H1 (cell line): ENCODE data around the gene ZNF555. TPM values are rescaled to one million over a fixed set of nuclear protein-coding genes. Genes with fewer than 3 reads are reported as not detected.

ENCODE experiments used
- CTCF ChIA-PET: fragments of 300-600 bp; sonication (Branson Sonifier 250); formaldehyde crosslinking; loops from one replicate; lab custom pipeline; 2021; ENCODE audit not compliant: partially characterized antibody; lab: Charles Lee
- POLR2A ChIA-PET: fragments of 300-600 bp; sonication (Branson Sonifier 250); formaldehyde crosslinking; loops from one replicate; lab custom pipeline; 2021; ENCODE audit warnings: inconsistent platforms; ENCODE audit not compliant: partially characterized antibody; lab: Charles Lee
- DNase-seq, 2 experiments: peaks; one replicate each; pipeline versions ENCODE4 v3.0.0 to v3.0.0-alpha.2; 2010 to 2022; ENCODE audit warnings: low spot score in 2 of 2, low read depth in 1 of 2, mixed read lengths in 1 of 2
- FAIRE-seq: peaks from 2 replicates; lab custom pipeline; 2011; peaks lifted over from hg19 to GRCh38; lab: Jason Lieb, UNC
- H2AFZ ChIP-seq: 2 replicates; pipeline ENCODE4 v1.8.1; 2012; ENCODE audit warnings: low read length, inconsistent platforms
- H2AK5ac ChIP-seq: 2 replicates; pipeline ENCODE4 v1.6.1; 2013; ENCODE audit warnings: low read depth, low read length
- H2BK120ac ChIP-seq: replicated peaks from 2 replicates; pipeline ENCODE3; 2013; ENCODE audit warnings: low read depth, low read length, inconsistent platforms
- H2BK12ac ChIP-seq: 2 replicates; pipeline ENCODE4 v1.6.1; 2013; ENCODE audit warnings: low read depth, low read length
- H2BK15ac ChIP-seq: 2 replicates; pipeline ENCODE4 v1.6.1; 2013; ENCODE audit warnings: low read length
- H2BK20ac ChIP-seq: 2 replicates; pipeline ENCODE4 v1.6.1; 2013; ENCODE audit warnings: low read length
- H2BK5ac ChIP-seq: 2 replicates; pipeline ENCODE4 v1.6.1; 2013; ENCODE audit warnings: low read depth, low read length
- H3K14ac ChIP-seq: 2 replicates; pipeline ENCODE4 v1.6.1; 2013; ENCODE audit warnings: inconsistent platforms; ENCODE audit not compliant: insufficient read length
- H3K18ac ChIP-seq: 2 replicates; pipeline ENCODE4 v1.6.1; 2013; ENCODE audit warnings: low read length; ENCODE audit errors: extremely low read depth
- H3K23ac ChIP-seq: 2 replicates; pipeline ENCODE4 v1.6.1; 2013; ENCODE audit warnings: inconsistent platforms; ENCODE audit not compliant: insufficient read length
- H3K23me2 ChIP-seq: 2 replicates; pipeline ENCODE4 v1.6.1; 2013; ENCODE audit warnings: low read depth, low read length
- H3K27ac ChIP-seq: 2 replicates; pipeline ENCODE4 v1.6.1; 2011; ENCODE audit warnings: low read depth, low read length, inconsistent platforms
- H3K27me3 ChIP-seq, 4 experiments: replicated peaks in 1 of 4; 1 replicate in 1 of 4; 2 replicates in 3 of 4; pipeline versions ENCODE4 v1.6.1 to v1.8.1; 2011 to 2013; ENCODE audit warnings: low read length in 3 of 4, mild to moderate bottlenecking in 3 of 4, inconsistent platforms in 2 of 4, mixed read lengths in 2 of 4, moderate library complexity in 1 of 4; ENCODE audit not compliant: control insufficient read depth in 3 of 4, insufficient read depth in 3 of 4; ENCODE audit errors: extremely low read depth in 1 of 4
- H3K36me3 ChIP-seq, 4 experiments: 2 replicates each; pipeline versions ENCODE4 v1.6.1 to v1.8.1; 2011 to 2013; ENCODE audit warnings: mild to moderate bottlenecking in 4 of 4, low read length in 3 of 4, moderate library complexity in 2 of 4, control low read depth in 1 of 4, inconsistent platforms in 1 of 4; ENCODE audit not compliant: insufficient read depth in 4 of 4, control insufficient read depth in 2 of 4
- H3K4ac ChIP-seq: replicated peaks from 2 replicates; pipeline ENCODE3; 2013; ENCODE audit warnings: low read length, low read depth, mixed read lengths, inconsistent platforms; ENCODE audit not compliant: insufficient read length
- H3K4me1 ChIP-seq, 4 experiments: replicated peaks in 1 of 4; 1 replicate in 1 of 4; 2 replicates in 3 of 4; pipeline versions ENCODE4 v1.6.1 to v1.8.1; 2011 to 2013; ENCODE audit warnings: low read length in 3 of 4, inconsistent platforms in 2 of 4, mixed read lengths in 1 of 4; ENCODE audit not compliant: insufficient read depth in 4 of 4, control insufficient read depth in 3 of 4
- H3K4me2 ChIP-seq, 2 experiments: 2 replicates each; pipeline versions ENCODE4 v1.6.1 to v1.8.1; 2011 to 2013; ENCODE audit warnings: low read depth in 2 of 2, low read length in 2 of 2, control low read depth in 1 of 2, inconsistent platforms in 1 of 2, mild to moderate bottlenecking in 1 of 2; ENCODE audit not compliant: insufficient read depth in 1 of 2
- H3K4me3 ChIP-seq, 4 experiments: fragments of 200-600, 300-600 bp in 1 of 4; sonication (generic), shearing (Covaris generic), sonication (Bioruptor Twin) in 1 of 4; 2 replicates each; pipeline versions ENCODE4 v1.5.1 to v1.8.1; 2011 to 2016; ENCODE audit warnings: low read length in 4 of 4, low read depth in 3 of 4, control low read depth in 2 of 4, inconsistent platforms in 2 of 4, mild to moderate bottlenecking in 2 of 4, mixed read lengths in 1 of 4, moderate library complexity in 1 of 4; ENCODE audit not compliant: insufficient read depth in 2 of 4; ENCODE audit errors: extremely low read depth in 1 of 4
- H3K56ac ChIP-seq: replicated peaks from 2 replicates; pipeline ENCODE3; 2013; ENCODE audit warnings: low read depth, mild to moderate bottlenecking, mixed read lengths, low read length, inconsistent platforms; ENCODE audit not compliant: insufficient read length
- H3K79me1 ChIP-seq: 2 replicates; pipeline ENCODE4 v1.6.1; 2013; ENCODE audit warnings: low read depth, low read length, control low read depth
- H3K79me2 ChIP-seq, 2 experiments: 2 replicates each; pipeline versions ENCODE4 v1.6.1 to v1.8.1; 2012 to 2013; ENCODE audit warnings: low read length in 2 of 2, mild to moderate bottlenecking in 2 of 2, inconsistent platforms in 1 of 2; ENCODE audit not compliant: insufficient read depth in 2 of 2, control insufficient read depth in 1 of 2
- H3K9ac ChIP-seq, 4 experiments: replicated peaks in 1 of 4; 1 replicate in 1 of 4; 2 replicates in 3 of 4; pipeline versions ENCODE4 v1.6.1 to v1.8.1; 2011 to 2013; ENCODE audit warnings: low read depth in 3 of 4, low read length in 3 of 4, control low read depth in 2 of 4, mild to moderate bottlenecking in 2 of 4, moderate library complexity in 2 of 4, inconsistent platforms in 1 of 4; ENCODE audit errors: extremely low read depth in 1 of 4
- H3K9me3 ChIP-seq, 2 experiments: 2 replicates each; pipeline versions ENCODE4 v1.6.1 to v1.8.1; 2012 to 2013; ENCODE audit warnings: mild to moderate bottlenecking in 2 of 2, moderate library complexity in 2 of 2, control low read depth in 1 of 2, inconsistent platforms in 1 of 2, low read depth in 1 of 2, low read length in 1 of 2, mixed read lengths in 1 of 2; ENCODE audit not compliant: insufficient read depth in 2 of 2
- H4K20me1 ChIP-seq, 2 experiments: replicated peaks in 1 of 2; 2 replicates each; pipeline versions ENCODE3 to v1.8.1; 2011 to 2013; ENCODE audit warnings: inconsistent platforms in 2 of 2, low read length in 2 of 2, mild to moderate bottlenecking in 1 of 2; ENCODE audit not compliant: insufficient read depth in 2 of 2, control insufficient read depth in 1 of 2
- H4K5ac ChIP-seq: 2 replicates; pipeline ENCODE4 v1.6.1; 2013; ENCODE audit warnings: low read length, low read depth, mixed read lengths, inconsistent platforms; ENCODE audit not compliant: insufficient read length
- H4K8ac ChIP-seq: 2 replicates; pipeline ENCODE4 v1.8.0; 2013; ENCODE audit warnings: mild to moderate bottlenecking, moderate library complexity, low read length, inconsistent platforms; ENCODE audit not compliant: insufficient read depth; ENCODE audit errors: extremely low read depth
- H4K91ac ChIP-seq: replicated peaks from 2 replicates; pipeline ENCODE3; 2013; ENCODE audit warnings: low read length, mixed read lengths, inconsistent platforms; ENCODE audit not compliant: insufficient read length
- BCL11A ChIP-seq, 2 experiments: IDR thresholded peaks; one replicate each; pipeline ENCODE4 v1.6.1; 2011; ENCODE audit warnings: low read depth in 2 of 2, low read length in 2 of 2, mild to moderate bottlenecking in 2 of 2
- CHD1 ChIP-seq: IDR thresholded peaks from 2 replicates; pipeline ENCODE4 v1.6.1; 2012; ENCODE audit warnings: low read depth, low read length, improper control_type of control experiment
- CHD2 ChIP-seq: IDR thresholded peaks from 2 replicates; pipeline ENCODE4 v1.6.1; 2012; ENCODE audit warnings: low read length, improper control_type of control experiment
- CREB1 ChIP-seq: IDR thresholded peaks from 2 replicates; pipeline ENCODE4 v1.6.1; 2012; ENCODE audit warnings: inconsistent platforms
- HDAC2 ChIP-seq, 2 experiments: fragments of 300-600 bp in 1 of 2; sonication (generic) in 1 of 2; IDR thresholded peaks; 2 replicates each; pipeline ENCODE4 v1.6.1; 2011 to 2012; ENCODE audit warnings: low read depth in 2 of 2, low read length in 2 of 2, mild to moderate bottlenecking in 2 of 2, moderate library complexity in 2 of 2, borderline replicate concordance in 1 of 2, inconsistent platforms in 1 of 2
- MAFK ChIP-seq: IDR thresholded peaks from 2 replicates; pipeline ENCODE4 v1.6.1; 2012; ENCODE audit warnings: low read depth, mild to moderate bottlenecking, improper control_type of control experiment, low read length
- PHF8 ChIP-seq: fragments of 200-600 bp; sonication (generic); conservative IDR thresholded peaks from 2 replicates; pipeline ENCODE4 v1.7.1; 2012; ENCODE audit warnings: low read depth, mild to moderate bottlenecking, inconsistent platforms, low read length, moderate library complexity
- POLR2AphosphoS5 ChIP-seq: IDR thresholded peaks from 2 replicates; pipeline ENCODE4 v1.6.1; 2011; ENCODE audit warnings: low read depth, low read length
- SIN3A ChIP-seq, 2 experiments: IDR thresholded peaks in 1 of 2; conservative IDR thresholded peaks in 1 of 2; 2 replicates each; pipeline ENCODE4 v1.6.1; 2011 to 2012; ENCODE audit warnings: low read length in 2 of 2, improper control_type of control experiment in 1 of 2, low read depth in 1 of 2, mild to moderate bottlenecking in 1 of 2
- SP1 ChIP-seq: IDR thresholded peaks from 2 replicates; pipeline ENCODE4 v1.6.1; 2011; ENCODE audit warnings: low read depth, low read length
- TAF1 ChIP-seq: IDR thresholded peaks from 2 replicates; pipeline ENCODE4 v1.6.1; 2011; ENCODE audit warnings: mild to moderate bottlenecking, low read depth, low read length
- TAF7 ChIP-seq: optimal IDR thresholded peaks from 2 replicates; pipeline ENCODE3; 2011; ENCODE audit warnings: low read depth, mild to moderate bottlenecking, inconsistent platforms, low read length, moderate library complexity, borderline replicate concordance
- WGBS, 2 experiments: shearing (Covaris generic) in 1 of 2; methylation state at CpG; one replicate each; pipeline versions ENCODE4 v1.1.6 to v1.1.7; 2013 to 2015; ENCODE audit warnings: low lambda C conversion rate in 2 of 2, mixed read lengths in 2 of 2, inconsistent platforms in 1 of 2, low coverage in 1 of 2, missing lambda C conversion rate in 1 of 2; ENCODE audit not compliant: insufficient replicate concordance in 2 of 2, insufficient coverage in 1 of 2, insufficient read length in 1 of 2; ENCODE audit errors: extremely low coverage in 1 of 2, missing lambda C conversion rate in 1 of 2; 5-methylcytosine and 5-hydroxymethylcytosine counted together
- polyA plus RNA-seq, 7 experiments: library from polyadenylated mRNA; depleted of rRNA in 3 of 7; stranded (reverse) in 5 of 7; unstranded in 2 of 7; fragments of >200 nt in 5 of 7; fragments of 200-250 nt in 2 of 7; gene quantifications; 1 replicate in 5 of 7; 2 replicates in 1 of 7; 4 replicates in 1 of 7; pipeline versions ENCODE4 v1.2.1 to v1.2.3, GENCODE V29; 2011 to 2013; ENCODE audit warnings: missing spikeins in 2 of 7, mixed read lengths in 2 of 7
- total RNA-seq: library from RNA; stranded (reverse); fragmentation: NEBNext Ultra II Directional; extraction: Animal tissue kit (Norgen Biotek cat#: 25700); gene quantifications from 2 replicates; pipeline ENCODE4 v1.2.1, GENCODE V29; 2021

The ZNF555 gene
- total and polyA plus RNA-seq, 2 of the 8 experiments (the other 6 are each of a cell fraction or from before 2014, with no cell fraction given): 1.6 to 5.7 TPM

- H3K23me2 ChIP-seq: peaks cover 7% of the 10 kb centered on the region; the same call in 1 of the 2 replicates
- no peak overlapping the region for H3K4me3 ChIP-seq
- CTCF ChIA-PET: interaction anchor here (0.6 to 1.1 kb wide), 2 partner anchors 16 to 120 kb away, joined by 3 read pairs; no protein-coding TSS in a partner anchor
- H3K4me2 ChIP-seq: no peak overlapping the region
- H3K4me1 ChIP-seq: no peaks in the 10 kb centered on the region; a peak in 1 of 7 replicates
- H2BK12ac ChIP-seq: no peak overlapping the region
- no peak overlapping the region for H3K23ac ChIP-seq
- POLR2A ChIA-PET: interaction anchor here (1.1 to 2.0 kb wide), 3 partner anchors 9 to 75 kb away, joined by 3 to 10 read pairs (median 3); no protein-coding TSS in a partner anchor
- H4K8ac ChIP-seq: no peak overlapping the region
- no peak for DNase-seq
- no peak overlapping the region for H3K56ac ChIP-seq
- no peaks in the 10 kb centered on the region for H3K79me2 ChIP-seq
- WGBS, 2 experiments: 96% methylated on average over 27 of the region's 29 CpGs; no CpG with 5 or more reads in 1 of the 2 experiments
- no peak overlapping the region for H2BK5ac ChIP-seq
- FAIRE-seq: no peak
- no peak overlapping the region for H2BK20ac ChIP-seq
- H3K14ac ChIP-seq: no peak overlapping the region
- no peaks in the 10 kb centered on the region for H3K27me3 ChIP-seq
- no peak for TF ChIP-seq MAFK
- TF ChIP-seq TAF1: no peak
- no peak for TF ChIP-seq SP1
- TF ChIP-seq SIN3A (conservative IDR thresholded peaks at IDR 0.05 in 1 of 2, IDR thresholded peaks at IDR 0.05 in 1 of 2; ENCODE audit: low read depth in 1 of 2, low read length in 2 of 2): no peak
- no peak for TF ChIP-seq CHD2
- TF ChIP-seq HDAC2 (IDR thresholded peaks at IDR 0.05; ENCODE audit: borderline replicate concordance in 1 of 2, low read depth in 2 of 2, low read length in 2 of 2): no peak
- no peak for TF ChIP-seq BCL11A (IDR thresholded peaks at IDR 0.05; ENCODE audit: low read depth in 2 of 2, low read length in 2 of 2)
- no peak for TF ChIP-seq CREB1
- TF ChIP-seq POLR2AphosphoS5: no peak
- no peak for TF ChIP-seq PHF8
- TF ChIP-seq TAF7: no peak
- TF ChIP-seq CHD1: no peak
- H2BK15ac ChIP-seq: no peak overlapping the region
- peaks cover 9 to 64% (median 47%) of the 10 kb centered on the region in 4 experiments; a peak in 7 of 8 replicates for H3K36me3 ChIP-seq
- no peak overlapping the region for H3K4ac ChIP-seq
- H3K18ac ChIP-seq: no peak overlapping the region
- H2AFZ ChIP-seq: no peak overlapping the region
- H3K27ac ChIP-seq: no peak overlapping the region
- peaks cover 7 to 30% of the 10 kb centered on the region in 2 experiments for H4K20me1 ChIP-seq
- H3K79me1 ChIP-seq: peaks cover 11% of the 10 kb centered on the region
- H2BK120ac ChIP-seq: no peak overlapping the region
- no peak overlapping the region for H2AK5ac ChIP-seq
- no peaks in the 10 kb centered on the region for H3K9me3 ChIP-seq
- no peak overlapping the region for H3K9ac ChIP-seq
- no peak overlapping the region for H4K91ac ChIP-seq
- no peak overlapping the region for H4K5ac ChIP-seq
These were observed 37.7 kb upstream of the ZNF555 start for GRCh38 chr19:2803486-2804155.
